NCI-H460 (cell line): ENCODE data around the gene ASMTL. TPM values are rescaled to one million over a fixed set of nuclear protein-coding genes. Genes with fewer than 3 reads are reported as not detected.
A peak's percentile ranks its signal among the peaks of the same experiment; 100 is the strongest.
"Not testable (repeated sequence)": the region's sequence is repeated elsewhere in the genome, so short reads cannot be mapped to it uniquely, and the experiment has no call there.

Source experiments
- DNase-seq: peaks from one replicate; pipeline ENCODE4 v3.0.0-alpha.2; 2016; ENCODE audit warnings: low read depth; ENCODE audit errors: extremely low read depth
- polyA plus RNA-seq: library from polyadenylated mRNA; depleted of rRNA; stranded (reverse); fragments of >200 nt; gene quantifications from 2 replicates; pipeline ENCODE4 v1.2.3, GENCODE V29; 2014; cell fraction: nucleus; rRNA removed
- total RNA-seq: library from RNA; depleted of rRNA; stranded (reverse); fragments of >200 nt; shearing (Covaris generic); gene quantifications from 2 replicates; pipeline ENCODE4 v1.2.3, GENCODE V29; 2014; rRNA removed

The ASMTL gene, protein sequence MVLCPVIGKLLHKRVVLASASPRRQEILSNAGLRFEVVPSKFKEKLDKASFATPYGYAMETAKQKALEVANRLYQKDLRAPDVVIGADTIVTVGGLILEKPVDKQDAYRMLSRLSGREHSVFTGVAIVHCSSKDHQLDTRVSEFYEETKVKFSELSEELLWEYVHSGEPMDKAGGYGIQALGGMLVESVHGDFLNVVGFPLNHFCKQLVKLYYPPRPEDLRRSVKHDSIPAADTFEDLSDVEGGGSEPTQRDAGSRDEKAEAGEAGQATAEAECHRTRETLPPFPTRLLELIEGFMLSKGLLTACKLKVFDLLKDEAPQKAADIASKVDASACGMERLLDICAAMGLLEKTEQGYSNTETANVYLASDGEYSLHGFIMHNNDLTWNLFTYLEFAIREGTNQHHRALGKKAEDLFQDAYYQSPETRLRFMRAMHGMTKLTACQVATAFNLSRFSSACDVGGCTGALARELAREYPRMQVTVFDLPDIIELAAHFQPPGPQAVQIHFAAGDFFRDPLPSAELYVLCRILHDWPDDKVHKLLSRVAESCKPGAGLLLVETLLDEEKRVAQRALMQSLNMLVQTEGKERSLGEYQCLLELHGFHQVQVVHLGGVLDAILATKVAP
- total RNA-seq = 14.7 and 16.7 TPM in 2 replicates
- 22.0 and 22.8 TPM in 2 replicates for polyA plus RNA-seq

DNA sequence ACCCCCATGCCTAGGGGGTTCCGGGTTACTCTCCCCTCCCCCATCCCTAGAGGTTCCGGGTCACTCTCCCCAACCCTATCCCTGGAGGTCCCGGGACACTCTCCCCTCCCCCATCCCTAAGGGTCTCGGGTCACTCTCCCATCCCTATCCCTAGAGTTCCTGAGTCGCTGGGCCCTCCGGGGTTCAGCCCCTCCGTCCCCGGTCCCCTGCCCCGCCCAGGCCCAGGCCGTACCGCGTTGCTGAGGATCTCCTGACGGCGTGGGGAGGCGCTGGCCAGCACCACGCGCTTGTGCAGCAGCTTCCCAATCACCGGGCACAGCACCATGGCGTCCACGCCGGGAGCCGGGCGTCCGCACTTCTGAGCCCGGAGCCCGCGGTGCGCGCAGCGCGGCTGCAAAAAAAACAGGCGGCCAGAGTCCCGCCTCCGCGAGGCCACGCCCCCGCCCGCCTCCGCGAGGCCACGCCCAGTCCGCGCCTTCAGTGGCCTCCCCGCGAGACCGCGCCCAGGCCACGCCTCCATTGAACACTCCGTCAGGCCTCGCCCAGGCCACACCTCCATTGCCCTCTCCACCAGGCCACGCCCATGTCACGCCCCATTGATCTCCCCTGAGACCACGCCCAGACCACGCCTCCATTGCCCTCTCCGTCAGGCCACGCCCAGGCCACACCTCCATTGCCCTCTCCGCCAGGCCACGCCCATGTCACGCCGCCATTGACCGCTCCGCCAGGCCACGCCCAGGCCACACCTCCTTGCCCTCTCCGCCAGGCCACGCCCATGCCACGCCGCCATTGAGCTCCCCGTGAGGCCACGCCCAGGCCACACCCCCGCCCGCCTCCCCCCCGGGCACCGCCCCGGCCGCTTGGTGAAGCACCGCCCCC, at the start of gene ASMTL:
ASMTL (minus strand) TSS at position 394 of the 879 bp plus-strand sequence; CDS start at position 325, 69 bp downstream.
- peak; percentile 100 for DNase-seq

DNA sequence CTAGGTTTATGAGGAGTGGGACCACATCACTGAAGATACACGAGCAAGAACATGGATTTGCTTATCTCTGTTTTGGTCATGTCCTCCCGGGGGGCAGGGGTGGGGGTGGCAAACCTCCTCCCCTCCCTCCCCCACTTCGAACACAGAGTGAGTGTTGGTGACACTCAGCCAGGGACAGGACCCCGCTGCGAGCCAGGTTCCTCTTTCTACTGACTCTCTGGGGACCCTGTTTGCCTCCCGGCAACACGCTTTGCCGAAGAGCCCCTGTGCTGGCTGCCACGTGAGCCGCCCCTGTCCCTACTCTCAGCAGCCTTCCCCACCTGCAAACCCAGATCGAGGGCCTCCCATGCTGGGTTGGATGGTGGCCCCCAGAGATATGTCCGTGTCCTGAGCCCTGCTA, 49.5 kb upstream of the ASMTL start:
- no peak for DNase-seq

DNA sequence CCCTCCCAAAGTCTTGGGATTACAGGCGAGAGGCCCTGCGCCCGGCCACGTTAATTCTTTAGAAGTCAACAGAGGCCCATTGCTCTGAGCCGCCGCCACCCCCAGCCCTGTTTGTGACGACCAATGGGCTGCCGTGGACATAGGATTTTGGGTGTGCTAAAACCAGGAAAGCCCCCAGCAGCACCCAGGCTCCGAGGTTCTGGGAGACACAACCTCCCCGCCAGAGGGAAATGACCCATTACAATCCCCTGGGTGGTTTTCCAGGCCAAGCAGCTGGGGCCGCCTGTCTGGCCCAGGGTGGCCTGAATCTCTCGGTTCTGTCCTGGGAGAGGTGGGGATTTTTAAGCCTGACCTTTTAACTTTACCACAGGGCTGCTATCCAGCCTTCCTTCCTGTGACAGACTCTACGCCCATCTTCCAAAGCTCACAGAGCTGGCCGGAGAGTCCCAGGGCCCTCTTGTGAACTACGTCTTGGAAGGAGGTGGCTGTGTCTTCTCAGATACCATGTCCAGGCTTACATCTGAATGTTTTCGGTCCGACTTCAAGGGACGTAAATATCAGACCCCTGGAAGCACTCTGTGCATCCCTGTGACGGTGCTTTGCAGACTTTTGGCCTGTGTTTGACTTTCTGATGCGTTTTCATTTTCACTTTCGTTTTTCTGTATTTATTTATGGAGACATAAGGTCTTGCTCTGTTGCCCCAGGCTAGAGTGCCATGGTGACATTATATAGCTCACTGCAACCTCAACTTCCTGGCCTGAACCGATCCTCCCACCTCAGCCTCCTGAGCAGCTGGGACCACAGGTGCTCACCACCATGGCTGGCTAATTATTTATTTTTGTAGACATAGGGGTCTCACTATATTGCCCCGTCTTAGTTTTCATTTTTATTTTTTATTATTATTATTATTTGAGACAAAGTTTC, 48.3 kb upstream of the ASMTL start:
- DNase-seq = no peak

DNA sequence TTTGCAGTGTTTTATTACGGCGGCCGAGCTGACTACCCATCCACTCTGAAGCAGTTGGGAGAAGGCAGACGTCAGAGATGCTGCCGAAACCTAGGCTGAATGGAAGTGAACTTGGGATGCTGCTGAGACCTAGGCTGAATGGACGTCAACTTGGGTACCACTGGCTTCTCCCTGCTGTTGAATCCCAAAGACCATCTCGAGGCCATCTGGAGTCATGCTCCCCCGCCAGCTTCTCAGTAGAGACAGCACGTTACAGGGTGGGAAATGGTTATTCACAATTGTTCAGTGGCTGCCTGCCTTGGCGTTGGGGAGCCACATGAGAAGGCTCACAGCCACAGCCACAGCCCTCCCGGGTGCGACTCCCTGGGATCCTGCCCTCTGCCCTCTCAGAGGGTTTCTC, 43.4 kb upstream of the ASMTL start:
- DNase-seq = no peak

DNA sequence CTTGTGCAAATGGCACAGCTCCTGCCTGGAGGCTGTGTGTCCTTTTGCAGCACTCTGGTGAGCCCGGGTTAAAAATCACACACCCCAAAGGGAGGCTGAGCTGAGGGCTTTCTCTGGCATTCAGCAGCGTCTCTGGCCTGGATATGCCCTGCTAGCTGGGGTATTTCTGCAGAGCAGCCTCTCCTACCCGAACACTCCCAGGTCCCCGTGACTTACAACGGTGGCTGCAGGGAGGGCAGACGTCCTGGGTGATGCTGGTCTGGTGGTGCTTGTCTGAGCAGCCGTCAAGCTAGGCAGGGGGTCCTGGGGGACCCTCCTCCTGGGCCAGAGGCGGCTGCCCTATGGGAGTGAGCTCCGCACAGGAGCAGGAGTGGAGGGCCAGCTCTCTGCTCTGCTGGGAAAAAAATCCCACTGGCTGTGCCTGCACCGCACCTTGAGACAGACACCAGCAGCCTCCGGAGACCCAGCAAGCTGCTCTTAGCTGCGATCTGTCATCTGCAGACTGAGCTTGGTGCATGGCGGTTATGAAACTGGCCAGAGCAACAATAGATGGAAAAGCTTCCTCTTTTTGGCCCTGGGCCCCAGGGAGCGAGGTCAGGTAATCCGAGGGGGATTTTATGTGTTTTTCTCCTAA, 41.3 kb upstream of the ASMTL start:
- DNase-seq = no peak

DNA sequence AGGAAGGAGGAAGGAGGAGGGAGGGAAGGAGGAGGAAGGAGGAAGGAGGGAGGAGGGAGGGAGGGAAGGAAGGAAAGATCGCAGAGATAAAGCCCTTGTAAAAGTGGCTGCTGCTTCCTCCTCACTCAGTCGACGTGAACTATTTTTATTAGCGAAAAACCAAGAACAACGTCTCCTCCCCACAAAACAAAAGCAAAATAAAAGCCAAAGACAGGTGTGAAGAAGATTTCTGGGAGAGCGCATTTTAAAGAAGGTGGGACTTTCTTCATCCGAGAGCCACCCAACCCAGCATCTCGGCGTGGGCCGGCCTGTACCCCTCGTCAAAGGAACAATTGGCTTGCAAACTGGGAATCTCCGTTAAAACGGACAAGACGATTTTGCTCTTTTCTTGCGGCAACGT, 40.7 kb upstream of the ASMTL start:
- no peak for DNase-seq

DNA sequence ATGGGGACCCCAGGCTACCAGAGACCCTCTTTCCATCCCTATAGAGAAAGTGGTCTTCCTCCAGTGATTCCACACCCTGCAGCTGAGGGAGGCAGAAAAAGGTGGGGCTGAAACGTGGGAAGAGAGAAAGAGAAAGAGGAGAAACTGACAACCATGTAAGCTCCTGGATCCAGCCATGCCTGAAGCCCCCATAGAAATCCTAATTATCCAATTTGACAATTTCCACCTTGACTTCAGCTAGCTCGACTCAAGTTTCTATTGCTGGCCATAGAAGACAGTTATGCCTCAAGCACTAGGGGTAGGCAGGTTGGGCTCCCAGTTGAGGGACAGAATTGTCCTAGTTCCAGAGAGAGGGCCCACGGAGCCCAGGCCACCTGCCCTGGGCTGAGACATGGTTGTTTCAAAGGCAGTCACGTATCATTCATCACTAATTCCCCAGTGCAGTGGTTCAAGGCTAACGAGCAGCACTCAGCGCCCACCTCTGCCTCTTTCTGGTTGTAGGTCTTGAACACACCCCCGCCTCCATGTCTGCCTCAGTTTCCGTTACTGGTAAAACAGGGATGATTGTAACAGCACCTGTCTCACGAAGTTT, 39.8 kb upstream of the ASMTL start:
- DNase-seq = no peak

DNA sequence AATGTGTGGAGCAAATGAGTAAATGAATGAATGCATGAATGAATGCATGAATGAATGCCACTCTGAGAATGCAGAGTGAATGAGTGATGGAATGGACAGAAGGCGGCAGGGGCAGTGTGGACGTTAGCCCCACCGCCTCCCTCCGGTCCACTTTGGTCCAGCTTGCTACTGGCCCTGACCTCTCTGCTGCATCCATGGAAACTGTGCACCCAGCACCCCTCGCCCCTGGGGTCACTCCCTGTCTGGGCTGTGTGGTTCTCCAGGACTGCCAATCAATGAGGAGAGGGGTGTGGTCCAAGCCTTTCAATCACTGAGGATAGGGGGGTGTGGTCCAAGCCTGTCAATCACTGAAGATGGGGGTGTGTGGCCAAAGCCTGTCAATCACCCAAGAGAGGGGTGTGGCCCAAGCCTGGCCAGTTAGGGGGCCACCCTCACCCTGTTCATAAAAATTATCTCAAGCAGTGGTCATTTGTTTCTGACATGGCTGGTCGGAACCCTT, 39.2 kb upstream of the ASMTL start:
- DNase-seq = peak; percentile 58

DNA sequence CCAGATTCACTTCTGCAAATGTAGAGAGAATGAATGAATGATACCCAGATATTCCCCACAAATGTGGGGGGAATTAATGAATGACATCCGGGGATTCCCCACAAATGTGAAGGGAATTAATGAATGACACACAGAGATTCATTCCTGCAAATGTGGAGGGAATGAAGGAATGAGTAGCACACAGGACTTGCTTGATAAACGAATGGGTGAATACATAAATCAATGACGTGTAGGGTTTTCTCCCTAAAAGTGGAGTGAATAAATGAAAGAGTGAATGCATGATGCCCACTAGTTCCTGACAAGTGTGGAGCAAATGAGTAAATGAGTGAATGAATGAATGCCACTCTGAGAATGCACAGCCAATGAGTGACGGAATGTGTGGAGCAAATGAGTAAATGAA, 38.5 kb upstream of the ASMTL start:
- DNase-seq = not testable (repeated sequence)

DNA sequence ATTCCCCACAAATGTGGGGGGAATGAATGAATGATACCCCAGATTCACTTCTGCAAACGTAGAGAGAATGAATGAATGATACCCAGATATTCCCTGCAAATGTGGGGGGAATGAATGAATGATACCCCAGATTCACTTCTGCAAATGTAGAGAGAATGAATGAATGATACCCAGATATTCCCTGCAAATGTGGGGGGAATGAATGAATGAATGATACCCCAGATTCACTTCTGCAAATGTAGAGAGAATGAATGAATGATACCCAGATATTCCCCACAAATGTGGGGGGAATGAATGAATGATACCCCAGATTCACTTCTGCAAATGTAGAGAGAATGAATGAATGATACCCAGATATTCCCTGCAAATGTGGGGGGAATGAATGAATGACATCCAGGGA, 38.0 kb upstream of the ASMTL start:
- DNase-seq = not testable (repeated sequence)

DNA sequence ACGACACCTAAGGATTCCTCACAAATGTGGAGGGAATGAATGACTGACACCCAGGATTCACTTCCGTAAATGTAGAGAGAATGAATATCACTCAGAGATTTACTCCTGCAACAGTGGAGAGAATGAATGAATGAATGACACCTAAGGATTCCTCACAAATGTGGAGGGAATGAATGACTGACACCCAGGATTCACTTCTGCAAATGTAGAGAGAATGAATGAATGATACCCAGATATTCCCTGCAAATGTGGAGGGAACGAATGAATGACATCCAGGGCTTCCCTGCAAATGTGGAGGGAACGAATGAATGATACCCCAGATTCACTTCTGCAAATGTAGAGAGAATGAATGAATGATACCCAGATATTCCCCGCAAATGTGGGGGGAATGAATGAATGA, 36.6 kb upstream of the ASMTL start:
- not testable (repeated sequence) for DNase-seq

DNA sequence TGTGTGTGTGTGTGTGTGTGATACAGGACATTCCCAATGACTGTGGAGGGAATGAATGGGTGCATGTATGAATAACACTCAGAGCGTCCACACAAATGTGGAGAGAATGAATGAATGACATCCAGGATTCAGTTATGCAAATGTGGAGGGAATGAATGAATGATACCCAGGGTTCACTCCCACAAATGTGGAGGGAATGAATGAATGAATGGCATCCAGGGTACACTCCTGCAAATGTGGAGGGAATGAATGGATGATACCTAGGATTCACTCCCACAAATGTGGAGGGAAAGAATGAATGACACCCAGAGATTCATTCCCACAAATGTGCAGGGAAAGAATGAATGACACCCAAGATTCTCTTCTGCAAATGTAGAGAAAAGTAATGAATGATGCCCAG, 36.0 kb upstream of the ASMTL start:
- no peak for DNase-seq

DNA sequence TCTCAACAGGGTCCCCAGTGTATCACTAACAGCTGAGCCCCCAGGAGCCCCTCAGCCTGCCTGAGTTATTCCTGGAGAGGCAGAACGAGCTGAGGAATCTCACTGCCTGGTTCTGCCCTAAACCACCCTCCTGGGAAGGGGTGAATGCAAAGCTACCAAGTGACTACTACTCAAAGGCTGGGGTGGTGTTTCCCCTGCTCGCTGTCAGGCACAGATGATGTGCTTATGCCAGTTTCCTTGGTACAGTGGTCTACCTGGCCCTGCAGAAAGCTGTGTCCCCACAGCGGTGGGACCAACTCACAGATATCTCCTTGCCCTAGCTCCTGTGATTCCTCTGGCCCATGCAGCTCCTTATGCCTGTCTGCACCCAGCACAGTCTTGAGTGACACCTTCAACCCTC, 35.4 kb upstream of the ASMTL start:
- DNase-seq = no peak

DNA sequence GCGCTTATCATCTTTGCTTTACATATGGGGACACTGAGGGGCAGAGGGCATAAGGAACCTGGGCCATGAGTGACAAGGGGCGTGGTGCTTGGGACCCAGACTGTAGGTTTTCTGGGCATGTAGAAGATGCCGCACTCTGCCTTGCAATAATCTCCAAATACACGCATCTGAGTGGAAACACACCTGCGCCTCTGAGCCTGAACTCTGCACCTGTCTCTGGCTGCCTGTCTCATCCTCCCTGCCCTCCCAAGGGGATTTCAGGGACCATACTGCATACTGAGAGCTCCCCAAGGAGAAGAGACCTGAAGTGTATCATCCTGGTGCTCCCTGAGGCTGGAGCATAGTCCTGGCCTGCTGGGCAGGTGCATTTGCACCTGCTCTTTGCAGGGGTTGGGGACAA, 34.7 kb upstream of the ASMTL start:
- no peak for DNase-seq

DNA sequence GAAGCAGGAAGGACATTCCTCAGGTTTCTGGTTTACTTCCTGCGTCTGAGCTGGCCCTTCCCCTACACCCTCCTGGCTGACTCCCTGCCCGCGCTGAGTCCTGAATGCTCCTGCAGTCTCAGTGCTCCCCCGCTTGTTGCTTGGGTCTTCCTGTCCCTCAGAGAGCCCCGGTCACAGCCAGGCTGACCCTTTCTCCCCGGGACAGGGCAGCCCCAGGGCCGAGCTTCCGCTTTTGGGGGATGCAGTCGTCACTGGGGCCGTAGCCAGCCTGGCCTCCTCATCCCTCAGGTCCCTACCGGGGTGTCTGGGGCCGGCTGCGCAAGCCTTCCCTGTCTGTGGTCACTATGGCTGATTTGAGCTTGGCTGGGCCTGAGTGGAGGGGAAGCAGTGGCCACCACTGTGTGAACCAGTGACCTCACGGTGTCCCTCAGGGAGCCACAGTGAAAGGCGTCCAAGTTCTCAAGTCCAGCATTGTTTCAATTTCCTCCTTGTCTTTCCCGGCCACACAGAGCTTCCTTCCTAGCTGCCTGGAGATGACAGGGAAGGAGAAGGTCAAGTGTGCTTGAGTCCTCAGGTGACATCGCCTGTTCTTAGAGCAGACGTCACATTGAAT, 34.1 kb upstream of the ASMTL start:
- DNase-seq = no peak

DNA sequence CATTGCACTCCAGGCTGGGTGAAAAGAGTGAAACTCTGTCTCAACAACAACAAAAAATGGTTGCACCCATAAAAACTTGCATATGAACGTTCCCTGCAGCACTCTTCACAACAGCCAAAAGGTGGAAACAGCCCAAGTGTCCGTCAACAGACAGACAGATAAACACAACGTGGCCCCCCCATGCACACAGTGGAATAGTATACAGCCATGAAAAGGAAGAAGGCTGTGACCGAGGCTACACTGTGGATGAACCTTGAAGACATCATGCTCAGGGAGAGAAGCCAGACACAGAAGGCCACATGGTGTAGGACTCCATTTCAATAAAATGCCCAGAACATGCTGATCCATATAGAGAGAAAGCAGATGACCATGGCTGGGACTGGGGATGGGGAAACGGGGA, 33.5 kb upstream of the ASMTL start:
- no peak for DNase-seq

DNA sequence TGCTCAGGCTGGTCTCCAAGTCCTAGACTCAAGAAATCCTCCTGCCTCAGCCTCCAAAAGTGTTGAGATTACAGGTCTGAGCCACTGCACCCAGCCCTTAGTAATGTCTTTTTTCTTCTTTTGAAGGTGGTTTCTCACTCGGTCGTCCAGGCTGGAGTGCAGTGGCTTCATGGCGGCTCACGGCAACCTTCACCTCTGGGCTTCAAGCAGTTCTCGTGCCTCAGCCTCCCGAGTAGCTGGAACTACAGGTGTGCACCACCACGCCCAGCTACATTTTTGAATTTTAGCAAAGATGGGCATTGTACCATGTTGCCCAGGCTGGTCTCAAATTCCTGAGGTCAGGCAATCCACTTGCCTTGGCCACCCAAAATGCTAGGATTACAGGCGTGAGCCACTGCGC, 32.3 kb upstream of the ASMTL start:
- DNase-seq = no peak

DNA sequence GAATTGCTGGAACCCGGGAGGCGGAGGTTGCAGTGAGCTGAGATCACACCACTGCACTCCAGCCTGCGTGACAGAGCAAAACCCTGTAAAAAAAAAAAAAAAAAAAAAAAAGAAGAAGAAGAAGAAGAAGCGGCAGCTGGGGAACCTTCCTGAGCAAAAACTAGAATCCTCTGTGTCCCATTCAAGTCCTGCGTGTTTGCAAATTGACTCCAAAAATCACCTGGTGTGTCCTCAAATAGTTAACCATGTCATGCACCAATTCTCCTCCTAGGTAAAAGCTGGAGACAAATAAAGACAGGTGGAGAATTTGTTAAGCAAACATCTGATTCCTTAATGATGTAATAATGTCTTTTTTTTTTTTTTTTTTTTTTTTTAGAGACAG, 31.9 kb upstream of the ASMTL start:
- no peak for DNase-seq
